ENCODE data around the gene DLG2. TPM values are rescaled to one million over a fixed set of nuclear protein-coding genes. Genes with fewer than 3 reads are reported as not detected.

DLG2 gene
- total RNA-seq, 1 donor from 2014 or later: 6.7 TPM

- no peaks in the 10 kb centered on the region for H3K36me3 Mint-ChIP-seq
- DNase-seq (ENCODE audit: low spot score in 2 of 2, unreplicated experiment in 2 of 2): no peak
- no peak for TF ChIP-seq CTCF (IDR thresholded peaks at IDR 0.05; ENCODE audit: unreplicated experiment)
- H3K27me3 Mint-ChIP-seq (ENCODE audit: low read depth): no peaks in the 10 kb centered on the region
- no peak overlapping the region for H3K4me3 Mint-ChIP-seq
- no peak overlapping the region for H3K27ac Mint-ChIP-seq
- H3K4me1 Mint-ChIP-seq: no peaks in the 10 kb centered on the region
- peaks cover 15% of the 10 kb centered on the region for H3K9me3 Mint-ChIP-seq
Measured at GRCh38 chr11:85483861-85484260, 143.3 kb downstream of the DLG2 start.

GRCh38 chr11:85481862-85482261, 145.3 kb downstream of the DLG2 start:
- no peak for TF ChIP-seq CTCF (IDR thresholded peaks at IDR 0.05; ENCODE audit: unreplicated experiment)
- no peak overlapping the region for H3K27ac Mint-ChIP-seq
- no peaks in the 10 kb centered on the region for H3K27me3 Mint-ChIP-seq (ENCODE audit: low read depth)
- no peak overlapping the region for H3K4me3 Mint-ChIP-seq
- H3K9me3 Mint-ChIP-seq: peaks cover 7% of the 10 kb centered on the region
- no peak for DNase-seq (ENCODE audit: low spot score in 2 of 2, unreplicated experiment in 2 of 2)
- no peaks in the 10 kb centered on the region for H3K4me1 Mint-ChIP-seq
- no peaks in the 10 kb centered on the region for H3K36me3 Mint-ChIP-seq

GRCh38 chr11:85475660-85476517, 151.3 kb downstream of the DLG2 start:
- Mint-ChIP-seq H3K27ac (no peak overlapping the region), H3K4me1 (no peaks in the 10 kb centered on the region), H3K4me3 (no peak overlapping the region), H3K27me3 (ENCODE audit: low read depth) (no peaks in the 10 kb centered on the region), H3K9me3 (peaks cover 7% of the 10 kb centered on the region), H3K36me3 (no peaks in the 10 kb centered on the region)
- no peak for DNase-seq (ENCODE audit: low spot score in 2 of 2, unreplicated experiment in 2 of 2)
- TF ChIP-seq CTCF (IDR thresholded peaks at IDR 0.05; ENCODE audit: unreplicated experiment): no peak

GRCh38 chr11:85472953-85473352, 154.2 kb downstream of the DLG2 start:
- H3K27me3 Mint-ChIP-seq (ENCODE audit: low read depth): no peaks in the 10 kb centered on the region
- DNase-seq (ENCODE audit: low spot score in 2 of 2, unreplicated experiment in 2 of 2): no peak
- peaks cover 10% of the 10 kb centered on the region for H3K9me3 Mint-ChIP-seq
- no peaks in the 10 kb centered on the region for H3K36me3 Mint-ChIP-seq
- no peak for TF ChIP-seq CTCF (IDR thresholded peaks at IDR 0.05; ENCODE audit: unreplicated experiment)
- no peak overlapping the region for H3K4me3 Mint-ChIP-seq
- H3K27ac Mint-ChIP-seq: no peak overlapping the region
- H3K4me1 Mint-ChIP-seq: no peaks in the 10 kb centered on the region

- H3K9me3 Mint-ChIP-seq: no peaks in the 10 kb centered on the region
- no peak overlapping the region for H3K4me3 Mint-ChIP-seq
- DNase-seq (ENCODE audit: low spot score in 2 of 2, unreplicated experiment in 2 of 2): no peak
- no peaks in the 10 kb centered on the region for H3K36me3 Mint-ChIP-seq
- no peak overlapping the region for H3K27ac Mint-ChIP-seq
- no peak for TF ChIP-seq CTCF (IDR thresholded peaks at IDR 0.05; ENCODE audit: unreplicated experiment)
- no peaks in the 10 kb centered on the region for H3K27me3 Mint-ChIP-seq (ENCODE audit: low read depth)
- no peaks in the 10 kb centered on the region for H3K4me1 Mint-ChIP-seq
Measured at GRCh38 chr11:85464283-85464682, 162.9 kb downstream of the DLG2 start.

All from mesothelial cell of epicardium (in vitro differentiated cells).